H1 (cell line): ENCODE measurements around the gene LRIT2.

Experiments used
- CTCF ChIP-seq, 3 experiments: IDR thresholded peaks; 1 replicate in 2 of 3; 2 replicates in 1 of 3; pipeline versions ENCODE4 v1.5.1 to v1.6.1; 2011; ENCODE audit warnings: low read length in 3 of 3, mild to moderate bottlenecking in 3 of 3, inconsistent platforms in 2 of 3, low read depth in 1 of 3, moderate library complexity in 1 of 3; ENCODE audit not compliant: insufficient read depth in 1 of 3; ENCODE audit errors: control extremely low read depth in 1 of 3
- EP300 ChIP-seq, 2 experiments: IDR thresholded peaks; 1 replicate in 1 of 2; 2 replicates in 1 of 2; pipeline ENCODE4 v1.6.1; 2011 to 2012; ENCODE audit warnings: low read depth in 2 of 2, low read length in 2 of 2, mild to moderate bottlenecking in 2 of 2, borderline replicate concordance in 1 of 2, inconsistent platforms in 1 of 2, moderate library complexity in 1 of 2
- EZH2 ChIP-seq: fragments of 200-600 bp; sonication (generic); IDR thresholded peaks from 2 replicates; pipeline ENCODE4 v1.7.1; 2012; ENCODE audit warnings: low read depth, mild to moderate bottlenecking, moderate library complexity, low read length, inconsistent platforms; ENCODE audit not compliant: severe bottlenecking
- GABPA ChIP-seq: IDR thresholded peaks from 2 replicates; pipeline ENCODE4 v1.6.1; 2011; ENCODE audit warnings: mild to moderate bottlenecking, low read length, moderate library complexity, borderline replicate concordance; ENCODE audit not compliant: insufficient read depth
- HDAC2 ChIP-seq, 2 experiments: fragments of 300-600 bp in 1 of 2; sonication (generic) in 1 of 2; IDR thresholded peaks; 2 replicates each; pipeline ENCODE4 v1.6.1; 2011 to 2012; ENCODE audit warnings: low read depth in 2 of 2, low read length in 2 of 2, mild to moderate bottlenecking in 2 of 2, moderate library complexity in 2 of 2, borderline replicate concordance in 1 of 2, inconsistent platforms in 1 of 2
- HDAC6 ChIP-seq: IDR thresholded peaks from one replicate; pipeline ENCODE4 v1.7.1; 2012; ENCODE audit warnings: low read depth, mild to moderate bottlenecking, inconsistent platforms, low read length, moderate library complexity
- KDM4A ChIP-seq: IDR thresholded peaks from one replicate; pipeline ENCODE4 v1.7.1; 2012; ENCODE audit warnings: low read depth, mild to moderate bottlenecking, moderate library complexity, low read length, inconsistent platforms; ENCODE audit not compliant: severe bottlenecking
- MAX ChIP-seq: IDR thresholded peaks from 2 replicates; pipeline ENCODE4 v1.6.1; 2012; ENCODE audit warnings: inconsistent platforms
- POLR2AphosphoS5 ChIP-seq: IDR thresholded peaks from 2 replicates; pipeline ENCODE4 v1.6.1; 2011; ENCODE audit warnings: low read depth, low read length
- RFX5 ChIP-seq: IDR thresholded peaks from 2 replicates; pipeline ENCODE4 v1.6.1; 2011; ENCODE audit warnings: low read depth, low read length, improper control_type of control experiment, borderline replicate concordance
- SIRT6 ChIP-seq: IDR thresholded peaks from one replicate; pipeline ENCODE4 v1.7.1; 2012; ENCODE audit warnings: low read length, inconsistent platforms
- SP1 ChIP-seq: IDR thresholded peaks from 2 replicates; pipeline ENCODE4 v1.6.1; 2011; ENCODE audit warnings: low read depth, low read length
- TAF1 ChIP-seq: IDR thresholded peaks from 2 replicates; pipeline ENCODE4 v1.6.1; 2011; ENCODE audit warnings: mild to moderate bottlenecking, low read depth, low read length
- TEAD4 ChIP-seq: IDR thresholded peaks from 2 replicates; pipeline ENCODE4 v1.6.1; 2012; ENCODE audit warnings: low read depth, low read length, inconsistent platforms, mixed read lengths

- TF ChIP-seq EP300 (IDR thresholded peaks at IDR 0.05; ENCODE audit: borderline replicate concordance in 1 of 2, low read depth in 2 of 2, low read length in 2 of 2) (no peak), CTCF (IDR thresholded peaks at IDR 0.05; ENCODE audit: control extremely low read depth in 1 of 3, insufficient read depth in 1 of 3, low read depth in 1 of 3, low read length in 3 of 3) (no peak), SP1 (no peak), TEAD4 (no peak), MAX (no peak), GABPA (no peak), SIRT6 (no peak), TAF1 (no peak), HDAC2 (IDR thresholded peaks at IDR 0.05; ENCODE audit: borderline replicate concordance in 1 of 2, low read depth in 2 of 2, low read length in 2 of 2) (no peak), HDAC6 (no peak), EZH2 (no peak), KDM4A (no peak), POLR2AphosphoS5 (no peak), RFX5 (no peak)
These were observed 47.7 kb downstream of the LRIT2 start for GRCh38 chr10:84177541-84178141.
